Prostate gland (tissue), 2 donors: ENCODE measurements around the gene RET.

ENCODE experiments used
- POLR2A ChIP-seq: fragments of 450-650 bp; IDR thresholded peaks from one replicate; pipeline ENCODE4 v1.6.1; 2016; ENCODE audit warnings: antibody characterized with exemption, mild to moderate bottlenecking
- TF ChIP-seq, protein P1 (sequence below), 4 experiments: fragments of 200-600 bp in 2 of 4; fragments of 450-650 bp in 2 of 4; sonication (generic) in 2 of 4; IDR thresholded peaks; 1 replicate in 3 of 4; 2 replicates in 1 of 4; pipeline ENCODE4 v1.5.1; 2016 to 2019; ENCODE audit warnings: antibody characterized with exemption in 4 of 4, mild to moderate bottlenecking in 2 of 4, moderate library complexity in 2 of 4

DNA sequence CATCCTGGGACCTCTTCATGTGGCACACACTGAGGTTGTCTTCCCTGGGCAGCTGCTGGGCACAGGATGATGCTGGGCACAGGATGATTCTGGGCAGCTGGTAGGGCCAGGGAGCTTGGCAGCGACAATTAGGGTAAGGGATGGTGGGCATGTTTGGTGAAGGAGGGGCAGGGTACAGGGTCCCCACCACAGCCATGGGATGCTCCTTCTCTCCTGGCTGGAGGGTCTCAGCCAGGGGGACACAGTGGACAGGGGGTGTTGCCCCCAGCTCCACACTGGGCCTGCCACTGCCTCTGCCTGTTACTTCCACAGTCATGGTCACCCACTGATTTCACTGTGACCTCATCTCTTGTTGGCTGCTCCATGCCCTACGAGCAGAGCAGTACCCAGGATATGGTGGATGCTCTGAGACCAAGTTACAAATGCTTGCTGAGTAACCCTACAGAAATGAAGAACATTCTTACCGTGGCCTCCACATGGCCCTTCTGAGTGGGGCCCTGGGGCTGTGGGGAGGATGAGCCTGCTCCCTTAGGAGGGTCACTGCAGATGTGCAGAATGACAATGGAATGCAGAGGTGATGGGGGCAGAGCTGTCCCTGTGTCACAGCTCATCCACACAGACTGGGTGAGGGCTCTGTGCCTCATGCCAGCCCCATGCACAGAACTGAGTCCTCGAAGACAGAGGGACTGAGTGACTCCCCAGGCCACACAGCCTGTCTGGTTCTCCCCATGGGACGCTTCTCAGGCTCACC, 28.4 kb upstream of the RET start:
- TF ChIP-seq, protein P1, sequence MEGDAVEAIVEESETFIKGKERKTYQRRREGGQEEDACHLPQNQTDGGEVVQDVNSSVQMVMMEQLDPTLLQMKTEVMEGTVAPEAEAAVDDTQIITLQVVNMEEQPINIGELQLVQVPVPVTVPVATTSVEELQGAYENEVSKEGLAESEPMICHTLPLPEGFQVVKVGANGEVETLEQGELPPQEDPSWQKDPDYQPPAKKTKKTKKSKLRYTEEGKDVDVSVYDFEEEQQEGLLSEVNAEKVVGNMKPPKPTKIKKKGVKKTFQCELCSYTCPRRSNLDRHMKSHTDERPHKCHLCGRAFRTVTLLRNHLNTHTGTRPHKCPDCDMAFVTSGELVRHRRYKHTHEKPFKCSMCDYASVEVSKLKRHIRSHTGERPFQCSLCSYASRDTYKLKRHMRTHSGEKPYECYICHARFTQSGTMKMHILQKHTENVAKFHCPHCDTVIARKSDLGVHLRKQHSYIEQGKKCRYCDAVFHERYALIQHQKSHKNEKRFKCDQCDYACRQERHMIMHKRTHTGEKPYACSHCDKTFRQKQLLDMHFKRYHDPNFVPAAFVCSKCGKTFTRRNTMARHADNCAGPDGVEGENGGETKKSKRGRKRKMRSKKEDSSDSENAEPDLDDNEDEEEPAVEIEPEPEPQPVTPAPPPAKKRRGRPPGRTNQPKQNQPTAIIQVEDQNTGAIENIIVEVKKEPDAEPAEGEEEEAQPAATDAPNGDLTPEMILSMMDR (IDR thresholded peaks at IDR 0.05): no peak
- no peak for TF ChIP-seq POLR2A
